PC-3 (cell line): ENCODE measurements around the gene NR2C2AP. TPM values are rescaled to one million over a fixed set of nuclear protein-coding genes. Genes with fewer than 3 reads are reported as not detected.
A peak's percentile ranks its signal among the peaks of the same experiment; 100 is the strongest.

Source experiments
- ATAC-seq: fragments of 200-7000 bp; cut with Tn5 transposase; 2 replicates; pipeline ENCODE4 v1.9.1; 2020; ENCODE audit warnings: mild to moderate bottlenecking, moderate library complexity
- BruUV-seq: library from RNA; stranded (reverse); fragments of 400-500 nt; replicated peaks from 2 replicates; lab custom pipeline; 2021; lab: Mats Ljungman, UMichigan
- CTCF ChIA-PET: fragments of 300-600 bp; sonication (Branson Sonifier 250); formaldehyde crosslinking; loops from one replicate; lab custom pipeline; 2022; ENCODE audit warnings: antibody characterized with exemption; lab: Charles Lee
- POLR2A ChIA-PET: fragments of 300-600 bp; sonication (Branson Sonifier 250); formaldehyde crosslinking; loops from one replicate; lab custom pipeline; 2022; ENCODE audit warnings: antibody characterized with exemption; ENCODE audit not compliant: unreplicated experiment; lab: Charles Lee
- DNase-seq: peaks from one replicate; pipeline ENCODE4 v3.0.0-alpha.2; 2015
- H2AFZ ChIP-seq: fragments of 300-600 bp; sonication (generic); 2 replicates; pipeline ENCODE4 v1.6.0; 2016; ENCODE audit warnings: antibody characterized with exemption, low read length
- H3F3A ChIP-seq: fragments of 300-600 bp; sonication (generic); one replicate; pipeline ENCODE4 v1.6.0; 2017; ENCODE audit warnings: antibody characterized with exemption, low read length, control low read depth, mild to moderate bottlenecking; ENCODE audit not compliant: unreplicated experiment
- H3K27ac ChIP-seq: fragments of 300-600 bp; sonication (generic); 2 replicates; pipeline ENCODE4 v1.5.1; 2016; ENCODE audit warnings: mild to moderate bottlenecking, low read length
- H3K27me3 ChIP-seq: fragments of 300-600 bp; sonication (generic); 2 replicates; pipeline ENCODE4 v1.6.1; 2016; ENCODE audit warnings: low read length, mixed read lengths
- H3K36me3 ChIP-seq: fragments of 300-600 bp; sonication (generic); 2 replicates; pipeline ENCODE4 v1.6.1; 2016; ENCODE audit warnings: low read depth, mixed run types, low read length, mixed read lengths
- H3K4me1 ChIP-seq: fragments of 300-600 bp; sonication (generic); 2 replicates; pipeline ENCODE4 v1.5.1; 2016; ENCODE audit warnings: low read length; ENCODE audit not compliant: insufficient read depth
- H3K4me2 ChIP-seq: fragments of 300-600 bp; sonication (generic); 2 replicates; pipeline ENCODE4 v1.6.0; 2016; ENCODE audit warnings: low read length
- H3K4me3 ChIP-seq: fragments of 300-600 bp; sonication (generic); 2 replicates; pipeline ENCODE4 v1.5.1; 2016; ENCODE audit warnings: mild to moderate bottlenecking, low read length, mixed read lengths
- H3K79me2 ChIP-seq: fragments of 300-600 bp; sonication (generic); 2 replicates; pipeline ENCODE4 v1.6.1; 2017; ENCODE audit warnings: low read length, mixed read lengths
- H3K9ac ChIP-seq: fragments of 300-600 bp; sonication (generic); 2 replicates; pipeline ENCODE4 v1.6.0; 2016; ENCODE audit warnings: mild to moderate bottlenecking, low read length
- H3K9me2 ChIP-seq: fragments of 300-600 bp; sonication (generic); replicated peaks from 2 replicates; pipeline ENCODE4 v1.6.1; 2016; ENCODE audit warnings: mixed run types, low read length, mixed read lengths
- H3K9me3 ChIP-seq: fragments of 300-600 bp; sonication (generic); 2 replicates; pipeline ENCODE4 v1.6.1; 2016; ENCODE audit warnings: low read length, mixed read lengths
- H4K20me1 ChIP-seq: fragments of 300-600 bp; sonication (generic); 2 replicates; pipeline ENCODE4 v1.6.1; 2016; ENCODE audit warnings: low read length, mixed read lengths
- EZH2 ChIP-seq: fragments of 300-600 bp; sonication (generic); IDR thresholded peaks from one replicate; pipeline ENCODE4 v1.6.1; 2017; ENCODE audit warnings: antibody characterized with exemption, mild to moderate bottlenecking, low read length; ENCODE audit not compliant: unreplicated experiment
- EZH2phosphoT487 ChIP-seq: fragments of 300-600 bp; sonication (generic); IDR thresholded peaks from 2 replicates; pipeline ENCODE4 v1.6.1; 2018; ENCODE audit warnings: mild to moderate bottlenecking, antibody characterized with exemption, low read length, borderline replicate concordance
- intact Hi-C: fragments of 100-400 bp; cut with micrococcal nuclease; formaldehyde crosslinking; loops from 2 replicates; pipeline ENCODE4 v1.9.0; 2023
- total RNA-seq: library from RNA; depleted of rRNA; stranded (reverse); fragments of >200 nt; gene quantifications from 2 replicates; pipeline ENCODE4 v1.2.3, GENCODE V29; 2014
- TF ChIP-seq, protein P1 (sequence below): fragments of 300-600 bp; sonication (generic); conservative IDR thresholded peaks from 2 replicates; pipeline ENCODE4 v1.5.1; 2017; ENCODE audit warnings: antibody characterized with exemption, low read depth, mild to moderate bottlenecking, low read length

NR2C2AP gene
- total RNA-seq, 1 experiment from 2014 or later: 39.3 TPM

DNA sequence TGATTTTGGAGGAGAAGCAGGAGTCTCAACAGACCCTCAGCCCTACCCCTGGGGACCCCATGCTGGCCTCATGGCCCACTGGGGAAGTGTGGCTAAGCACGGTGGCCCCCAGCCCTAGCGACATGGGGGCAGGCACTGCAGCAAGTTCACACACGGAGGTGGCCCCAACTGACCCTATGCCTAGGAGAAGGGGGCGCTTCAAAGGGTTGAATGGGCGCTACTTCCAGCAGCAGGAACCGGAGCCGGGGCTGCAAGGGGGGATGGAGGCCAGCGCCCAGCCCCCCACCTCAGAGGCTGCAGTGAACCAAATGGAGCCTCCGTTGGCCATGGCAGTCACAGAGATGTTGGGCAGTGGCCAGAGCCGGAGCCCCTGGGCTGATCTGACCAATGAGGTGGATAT is 23.4 kb upstream of the NR2C2AP start:
- Histone ChIP-seq H2AFZ (no peak overlapping the region), H3K27me3 (0 out of 2 replicates have a peak, but pooled peaks cover 4% of the 10 kb centered on the region), H4K20me1 (no peaks in the 10 kb centered on the region), H3K79me2 (no peaks in the 10 kb centered on the region), H3K4me3 (no peak overlapping the region), H3K4me2 (no peak overlapping the region), H3K9me3 (no peaks in the 10 kb centered on the region), H3K9me2 (no peaks in the 10 kb centered on the region), H3F3A (no peaks in the 10 kb centered on the region), H3K4me1 (no peaks in the 10 kb centered on the region; the same call in 1 of the 2 replicates), H3K9ac (no peak overlapping the region), H3K36me3 (no peaks in the 10 kb centered on the region), H3K27ac (no peak overlapping the region)
- intact Hi-C loops: no loop called here
- BruUV-seq: no TSS peak
- DNase-seq (no peak), ATAC-seq (no peak)
- ChIA-PET CTCF (no interaction called here), POLR2A (no interaction called here)
- TF ChIP-seq EZH2 (no peak), EZH2phosphoT487 (no peak)
- TF ChIP-seq, protein P1, sequence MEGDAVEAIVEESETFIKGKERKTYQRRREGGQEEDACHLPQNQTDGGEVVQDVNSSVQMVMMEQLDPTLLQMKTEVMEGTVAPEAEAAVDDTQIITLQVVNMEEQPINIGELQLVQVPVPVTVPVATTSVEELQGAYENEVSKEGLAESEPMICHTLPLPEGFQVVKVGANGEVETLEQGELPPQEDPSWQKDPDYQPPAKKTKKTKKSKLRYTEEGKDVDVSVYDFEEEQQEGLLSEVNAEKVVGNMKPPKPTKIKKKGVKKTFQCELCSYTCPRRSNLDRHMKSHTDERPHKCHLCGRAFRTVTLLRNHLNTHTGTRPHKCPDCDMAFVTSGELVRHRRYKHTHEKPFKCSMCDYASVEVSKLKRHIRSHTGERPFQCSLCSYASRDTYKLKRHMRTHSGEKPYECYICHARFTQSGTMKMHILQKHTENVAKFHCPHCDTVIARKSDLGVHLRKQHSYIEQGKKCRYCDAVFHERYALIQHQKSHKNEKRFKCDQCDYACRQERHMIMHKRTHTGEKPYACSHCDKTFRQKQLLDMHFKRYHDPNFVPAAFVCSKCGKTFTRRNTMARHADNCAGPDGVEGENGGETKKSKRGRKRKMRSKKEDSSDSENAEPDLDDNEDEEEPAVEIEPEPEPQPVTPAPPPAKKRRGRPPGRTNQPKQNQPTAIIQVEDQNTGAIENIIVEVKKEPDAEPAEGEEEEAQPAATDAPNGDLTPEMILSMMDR: no peak

DNA sequence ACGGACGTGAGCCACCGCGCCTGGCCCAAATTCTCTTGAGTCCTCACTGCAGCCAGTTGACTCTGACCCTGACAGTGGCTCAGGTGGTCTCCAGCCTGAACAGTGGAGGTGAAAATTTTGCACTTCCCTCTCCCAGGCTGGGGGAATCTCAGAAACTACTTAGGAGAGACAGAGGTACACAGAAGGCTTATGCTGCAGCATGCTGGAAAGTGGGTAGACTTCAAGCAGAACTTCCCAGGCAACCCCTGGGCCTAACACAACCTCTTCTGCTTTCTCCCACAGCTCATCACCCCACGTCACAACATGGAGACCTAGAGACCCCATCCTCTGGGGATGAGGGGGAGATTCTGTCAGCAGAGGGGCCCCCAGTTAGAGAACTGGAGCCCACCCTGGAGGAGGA is 23.0 kb upstream of the NR2C2AP start:
- no peaks in the 10 kb centered on the region for H3K79me2 ChIP-seq
- intact Hi-C loops: no loop called here
- H3K27me3 ChIP-seq: 0 out of 2 replicates have a peak, but pooled peaks cover 4% of the 10 kb centered on the region
- H3K27ac ChIP-seq: no peak overlapping the region
- no peaks in the 10 kb centered on the region for H3F3A ChIP-seq
- CTCF ChIA-PET: no interaction called here
- no peak overlapping the region for H3K9ac ChIP-seq
- ATAC-seq (no peak), DNase-seq (no peak)
- no peak overlapping the region for H2AFZ ChIP-seq
- no peak overlapping the region for H3K4me3 ChIP-seq
- no peak for TF ChIP-seq EZH2phosphoT487
- TF ChIP-seq, protein P1: no peak
- no peak for TF ChIP-seq EZH2
- H3K9me2 ChIP-seq: no peaks in the 10 kb centered on the region
- no peaks in the 10 kb centered on the region for H3K36me3 ChIP-seq
- no peak overlapping the region for H3K4me2 ChIP-seq
- POLR2A ChIA-PET: no interaction called here
- BruUV-seq: no TSS peak
- no peaks in the 10 kb centered on the region for H4K20me1 ChIP-seq
- no peaks in the 10 kb centered on the region for H3K9me3 ChIP-seq
- no peaks in the 10 kb centered on the region; the same call in 1 of the 2 replicates for H3K4me1 ChIP-seq

DNA sequence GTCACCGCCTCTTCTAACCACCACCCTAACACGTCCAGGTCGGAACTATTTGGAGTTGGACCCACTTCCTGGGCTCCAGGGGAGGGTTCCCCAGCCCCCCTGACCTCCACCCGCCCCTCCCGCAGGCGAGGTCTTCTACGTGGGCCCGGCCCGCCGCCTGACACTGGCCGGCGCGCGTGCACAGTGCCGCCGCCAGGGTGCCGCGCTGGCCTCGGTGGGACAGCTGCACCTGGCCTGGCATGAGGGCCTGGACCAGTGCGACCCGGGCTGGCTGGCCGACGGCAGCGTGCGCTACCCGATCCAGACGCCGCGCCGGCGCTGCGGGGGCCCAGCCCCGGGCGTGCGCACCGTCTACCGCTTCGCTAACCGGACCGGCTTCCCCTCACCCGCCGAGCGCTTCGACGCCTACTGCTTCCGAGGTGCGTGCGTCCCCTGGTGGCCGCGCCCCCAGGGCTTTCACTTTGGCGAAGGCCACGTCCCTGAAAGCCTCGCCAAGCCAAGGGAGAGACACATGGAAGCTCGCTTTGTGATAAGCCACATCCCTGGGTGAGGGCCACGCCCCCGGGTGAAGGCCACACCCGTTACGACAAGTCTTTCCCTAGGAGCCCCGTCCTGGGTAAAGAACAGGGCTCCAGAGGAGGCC is 21.8 kb upstream of the NR2C2AP start:
- Histone ChIP-seq H4K20me1 (no peaks in the 10 kb centered on the region), H3K4me3 (peak overlapping the region; percentile 52; the same call in 1 of the 2 replicates), H3K9ac (no peak overlapping the region), H2AFZ (peak overlapping the region; percentile 71), H3K9me3 (no peaks in the 10 kb centered on the region), H3K27me3 (0 out of 2 replicates have a peak, but pooled peaks cover 4% of the 10 kb centered on the region), H3F3A (no peaks in the 10 kb centered on the region), H3K79me2 (no peaks in the 10 kb centered on the region), H3K36me3 (no peaks in the 10 kb centered on the region), H3K4me1 (no peaks in the 10 kb centered on the region; the same call in 1 of the 2 replicates), H3K27ac (no peak overlapping the region), H3K4me2 (peak overlapping the region; percentile 75), H3K9me2 (no peaks in the 10 kb centered on the region)
- TF ChIP-seq EZH2 (no peak), EZH2phosphoT487 (no peak)
- TF ChIP-seq, protein P1: peak; percentile 70
- intact Hi-C loops: no loop called here
- CTCF ChIA-PET: no interaction called here
- DNase-seq (peak; percentile 67), ATAC-seq (peak; percentile 87)
- POLR2A ChIA-PET: no interaction called here
- no TSS peak for BruUV-seq
